WTC11 (cell line): ENCODE data around the gene GRAP2. TPM values are rescaled to one million over a fixed set of nuclear protein-coding genes. Genes with fewer than 3 reads are reported as not detected.

Experiments
- ATAC-seq: fragments of 200-7000 bp; cut with Tn5 transposase; 2 replicates; pipeline ENCODE4 v1.10.0; 2021; ENCODE audit warnings: mild to moderate bottlenecking, moderate library complexity
- CTCF ChIA-PET: fragments of 300-600 bp; sonication (Branson Sonifier 250); formaldehyde crosslinking; loops from one replicate; lab custom pipeline; 2021; ENCODE audit warnings: antibody characterized with exemption; lab: Charles Lee
- POLR2A ChIA-PET: fragments of 350-600 bp; sonication (Branson Sonifier 250); formaldehyde crosslinking; loops from one replicate; lab custom pipeline; 2021; ENCODE audit warnings: antibody characterized with exemption; lab: Charles Lee
- DNase-seq: peaks from one replicate; pipeline ENCODE4 v3.0.0; 2021; ENCODE audit warnings: low spot score
- H3K27ac Mint-ChIP-seq: 2 replicates; pipeline ENCODE4 v1.8.0; 2021; ENCODE audit warnings: mixed read lengths
- H3K27me3 Mint-ChIP-seq: 2 replicates; pipeline ENCODE4 v1.8.0; 2021; ENCODE audit warnings: low read depth, mild to moderate bottlenecking, moderate library complexity, mixed read lengths
- H3K36me3 Mint-ChIP-seq: 2 replicates; pipeline ENCODE4 v1.8.0; 2021; ENCODE audit warnings: mixed read lengths
- H3K4me1 Mint-ChIP-seq: 2 replicates; pipeline ENCODE4 v1.8.0; 2022; ENCODE audit warnings: mixed read lengths
- H3K4me3 Mint-ChIP-seq: 2 replicates; pipeline ENCODE4 v1.8.0; 2021; ENCODE audit warnings: mild to moderate bottlenecking, moderate library complexity, mixed read lengths
- H3K9me3 Mint-ChIP-seq: 2 replicates; pipeline ENCODE4 v1.8.0; 2021; ENCODE audit warnings: mixed read lengths
- CREB1 ChIP-seq: sonication (generic); formaldehyde crosslinking; IDR thresholded peaks from 2 replicates; pipeline ENCODE4 v1.8.0; 2023; ENCODE audit warnings: mild to moderate bottlenecking, missing genetic modification reagents
- ESRRA ChIP-seq: sonication (generic); formaldehyde crosslinking; IDR thresholded peaks from 2 replicates; pipeline ENCODE4 v1.8.1; 2022; ENCODE audit warnings: mild to moderate bottlenecking, missing genetic modification reagents, borderline replicate concordance
- ETV6 ChIP-seq: sonication (generic); formaldehyde crosslinking; IDR thresholded peaks from 2 replicates; pipeline ENCODE4 v1.8.1; 2022; ENCODE audit warnings: mild to moderate bottlenecking, missing genetic modification reagents
- FOXK1 ChIP-seq: sonication (generic); formaldehyde crosslinking; IDR thresholded peaks from 2 replicates; pipeline ENCODE4 v1.8.0; 2022; ENCODE audit warnings: mild to moderate bottlenecking, moderate library complexity, missing genetic modification reagents
- FOXP1 ChIP-seq: sonication (generic); formaldehyde crosslinking; IDR thresholded peaks from 2 replicates; pipeline ENCODE4 v1.8.0; 2022; ENCODE audit warnings: missing genetic modification reagents, mild to moderate bottlenecking, moderate library complexity, borderline replicate concordance
- JAZF1 ChIP-seq: fragments of 250-450 bp; sonication (Bioruptor Pico); IDR thresholded peaks from 2 replicates; pipeline ENCODE4 v1.9.0; 2021; ENCODE audit warnings: moderate library complexity, mild to moderate bottlenecking, inconsistent platforms
- MYBL2 ChIP-seq: sonication (generic); formaldehyde crosslinking; IDR thresholded peaks from 2 replicates; pipeline ENCODE4 v1.8.1; 2023; ENCODE audit warnings: mild to moderate bottlenecking, moderate library complexity, missing genetic modification reagents
- NFATC4 ChIP-seq: fragments of 250-450 bp; sonication (Bioruptor Pico); IDR thresholded peaks from 2 replicates; pipeline ENCODE4 v1.9.0; 2021; ENCODE audit warnings: mild to moderate bottlenecking
- NFYB ChIP-seq: sonication (generic); formaldehyde crosslinking; conservative IDR thresholded peaks from 2 replicates; pipeline ENCODE4 v1.8.0; 2022; ENCODE audit warnings: low read depth, missing genetic modification reagents
- NR2C2 ChIP-seq: sonication (generic); formaldehyde crosslinking; IDR thresholded peaks from 2 replicates; pipeline ENCODE4 v1.8.0; 2022; ENCODE audit warnings: mild to moderate bottlenecking, missing genetic modification reagents
- NR3C1 ChIP-seq: sonication (generic); formaldehyde crosslinking; conservative IDR thresholded peaks from 2 replicates; pipeline ENCODE4 v1.8.1; 2023; ENCODE audit warnings: low read depth, mild to moderate bottlenecking, missing genetic modification reagents
- RELA ChIP-seq: sonication (generic); formaldehyde crosslinking; IDR thresholded peaks from 2 replicates; pipeline ENCODE4 v1.8.1; 2022; ENCODE audit warnings: missing genetic modification reagents, mild to moderate bottlenecking, borderline replicate concordance
- ZNF121 ChIP-seq: sonication (generic); formaldehyde crosslinking; IDR thresholded peaks from 2 replicates; pipeline ENCODE4 v1.8.0; 2023; ENCODE audit warnings: missing genetic modification reagents
- ZNF138 ChIP-seq: sonication (generic); formaldehyde crosslinking; conservative IDR thresholded peaks from 2 replicates; pipeline ENCODE4 v1.8.1; 2022; ENCODE audit warnings: mild to moderate bottlenecking, moderate library complexity, missing genetic modification reagents
- ZNF263 ChIP-seq: sonication (generic); formaldehyde crosslinking; IDR thresholded peaks from 2 replicates; pipeline ENCODE4 v1.8.1; 2022; ENCODE audit warnings: low read depth, mild to moderate bottlenecking, moderate library complexity, missing genetic modification reagents
- total RNA-seq: library from RNA; stranded (reverse); gene quantifications from 3 replicates; pipeline ENCODE4 v1.2.3, GENCODE V29; 2021
- TF ChIP-seq, protein P1 (sequence below): sonication (generic); formaldehyde crosslinking; conservative IDR thresholded peaks from 2 replicates; pipeline ENCODE4 v1.8.1; 2022; ENCODE audit warnings: mild to moderate bottlenecking, missing genetic modification reagents
- TF ChIP-seq, protein P2 (sequence below): sonication (generic); formaldehyde crosslinking; IDR thresholded peaks from 2 replicates; pipeline ENCODE4 v1.8.1; 2023; ENCODE audit warnings: mild to moderate bottlenecking, missing genetic modification reagents
- TF ChIP-seq, protein P3 (sequence below): sonication (generic); formaldehyde crosslinking; IDR thresholded peaks from 2 replicates; pipeline ENCODE4 v1.8.1; 2023; ENCODE audit warnings: mild to moderate bottlenecking, missing genetic modification reagents
- TF ChIP-seq, protein P4 (sequence below): fragments of 250-450 bp; sonication (Bioruptor Pico); IDR thresholded peaks from 2 replicates; pipeline ENCODE4 v1.9.0; 2021; ENCODE audit warnings: mild to moderate bottlenecking

The GRAP2 gene
- total RNA-seq, 1 experiment from 2014 or later, result 0.33 TPM

DNA sequence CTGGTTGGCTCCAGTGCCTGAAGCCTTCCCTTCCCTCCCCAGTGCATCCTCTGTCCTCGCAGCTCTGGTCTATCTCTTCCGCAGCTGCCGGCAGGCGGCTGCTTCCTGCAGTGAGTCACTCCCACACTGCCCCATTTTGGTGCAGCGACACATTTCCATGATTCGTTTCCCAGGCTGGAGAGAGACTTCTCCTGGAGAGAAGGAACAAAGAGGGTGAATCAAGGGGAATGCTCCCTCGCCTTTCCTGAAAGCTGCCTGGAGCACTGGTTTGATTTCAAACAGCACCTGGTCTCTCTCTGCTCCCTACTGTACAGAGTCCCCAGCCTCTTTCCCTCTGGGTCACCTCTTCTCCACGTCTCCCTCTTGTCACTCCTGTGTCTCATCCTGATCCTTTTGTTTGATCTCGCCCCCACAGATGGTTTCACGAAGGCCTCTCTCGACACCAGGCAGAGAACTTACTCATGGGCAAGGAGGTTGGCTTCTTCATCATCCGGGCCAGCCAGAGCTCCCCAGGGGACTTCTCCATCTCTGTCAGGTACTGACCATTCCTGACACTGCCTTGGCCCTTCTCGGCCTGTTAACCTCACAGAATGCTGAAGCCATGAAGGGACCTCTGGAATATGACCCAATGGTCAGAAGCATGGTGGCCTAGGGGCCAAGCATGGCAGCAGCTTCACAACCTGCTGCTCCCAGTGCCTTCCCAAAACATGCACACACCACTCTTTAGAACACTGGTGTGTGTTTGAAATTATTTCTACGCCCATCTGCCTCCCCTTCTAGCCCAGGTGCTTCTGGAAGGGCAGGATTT is 59.0 kb downstream of the GRAP2 start, which contains the start of gene TMA7B:
Gene TMA7B (plus strand): TSS at position 758 of the 808 bp plus-strand sequence. CDS start 3,978 bp downstream, outside the sequence.
- peaks cover 38% of the 10 kb centered on the region for H3K4me1 Mint-ChIP-seq
- peaks cover 5% of the 10 kb centered on the region; the same call in 1 of the 2 replicates for H3K9me3 Mint-ChIP-seq
- TF ChIP-seq ETV6 (CRISPR knock-in tag) (no peak), CREB1 (CRISPR knock-in tag) (no peak), ZNF138 (CRISPR knock-in tag) (0 out of 2 replicates have a peak, but pooled peaks have one; percentile 51)
- TF ChIP-seq, all 79 proteins: peak for 1
- POLR2A ChIA-PET, result interaction anchor here (0.6 to 0.8 kb wide), 2 partner anchors 12 to 113 kb away, joined by 3 to 13 read pairs; no protein-coding TSS in a partner anchor
- ATAC-seq, result peak; percentile 96
- no peaks in the 10 kb centered on the region for H3K36me3 Mint-ChIP-seq
- CTCF ChIA-PET, result interaction anchor here (1.0 to 1.7 kb wide), 5 partner anchors 18 to 77 kb away, joined by 3 to 8 read pairs (median 5); no protein-coding TSS in a partner anchor
- H3K4me3 Mint-ChIP-seq, result no peak within 1 kb of the TSS
- peak within 1 kb of the TSS; percentile 37; the same call in 1 of the 2 replicates for H3K27ac Mint-ChIP-seq
- H3K27me3 Mint-ChIP-seq, result peaks cover 11% of the 10 kb centered on the region
- DNase-seq, result peak; percentile 31

DNA sequence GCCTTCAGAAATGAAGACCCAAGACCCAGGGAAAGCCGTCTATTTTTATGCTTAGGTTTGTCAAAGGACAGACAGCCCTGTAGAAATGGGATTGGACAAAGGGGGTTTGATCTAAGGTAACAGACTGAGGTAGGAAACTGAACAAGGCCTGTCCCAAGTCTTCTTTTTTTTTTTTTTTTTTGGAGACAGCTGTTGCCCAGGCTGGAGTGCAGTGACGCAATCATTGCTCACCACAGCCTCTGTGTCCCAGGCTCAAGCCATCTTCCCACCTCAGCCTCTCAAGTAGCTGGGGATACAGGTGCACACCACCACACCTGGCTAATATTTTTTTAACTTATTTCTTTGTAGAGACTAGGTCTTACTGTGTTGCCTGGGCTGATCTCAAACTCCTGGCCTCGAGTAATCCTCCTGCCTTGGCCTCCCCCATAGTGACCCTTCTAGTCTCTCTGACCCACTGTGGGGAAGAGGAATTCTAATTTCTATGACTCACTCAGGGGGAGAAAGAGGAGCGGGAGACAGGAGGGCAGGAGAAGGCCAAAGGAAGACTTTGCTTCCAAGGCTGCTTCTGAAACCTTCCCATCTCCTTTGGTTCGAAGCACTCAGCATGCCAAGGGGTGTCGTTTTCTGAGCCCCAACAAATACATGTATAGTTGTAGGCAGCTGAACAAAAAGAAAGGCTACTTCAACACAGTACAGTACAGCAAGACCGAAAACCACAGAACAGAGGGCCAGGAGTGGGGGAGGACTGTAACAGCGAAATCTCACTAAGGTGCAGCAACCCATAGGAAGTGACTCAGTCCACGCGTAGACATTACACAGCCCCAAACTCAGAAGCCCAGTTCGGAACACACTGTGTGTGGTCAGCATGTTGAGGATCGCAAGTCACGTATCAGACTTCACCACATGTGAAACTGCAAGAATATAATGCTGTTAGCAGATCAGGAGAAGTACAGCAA is 60.2 kb downstream of the GRAP2 start:
- no peak for ATAC-seq
- ChIA-PET CTCF (interaction anchor here (0.7 to 1.7 kb wide), 4 partner anchors 28 to 66 kb away, joined by 3 to 7 read pairs (median 3); no protein-coding TSS in a partner anchor), POLR2A (no interaction called here)
- no peak overlapping the region for H3K4me3 Mint-ChIP-seq
- H3K27me3 Mint-ChIP-seq, result peaks cover 11% of the 10 kb centered on the region
- no peaks in the 10 kb centered on the region for H3K36me3 Mint-ChIP-seq
- DNase-seq, result no peak
- H3K9me3 Mint-ChIP-seq, result peaks cover 5% of the 10 kb centered on the region; the same call in 1 of the 2 replicates
- TF ChIP-seq, protein P1, sequence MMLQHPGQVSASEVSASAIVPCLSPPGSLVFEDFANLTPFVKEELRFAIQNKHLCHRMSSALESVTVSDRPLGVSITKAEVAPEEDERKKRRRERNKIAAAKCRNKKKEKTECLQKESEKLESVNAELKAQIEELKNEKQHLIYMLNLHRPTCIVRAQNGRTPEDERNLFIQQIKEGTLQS, result no peak
- TF ChIP-seq ZNF263 (CRISPR knock-in tag) (no peak), JAZF1 (CRISPR knock-in tag) (no peak), ZNF121 (CRISPR knock-in tag) (no peak)
- H3K4me1 Mint-ChIP-seq, result peaks cover 31% of the 10 kb centered on the region
- no peak overlapping the region for H3K27ac Mint-ChIP-seq

DNA sequence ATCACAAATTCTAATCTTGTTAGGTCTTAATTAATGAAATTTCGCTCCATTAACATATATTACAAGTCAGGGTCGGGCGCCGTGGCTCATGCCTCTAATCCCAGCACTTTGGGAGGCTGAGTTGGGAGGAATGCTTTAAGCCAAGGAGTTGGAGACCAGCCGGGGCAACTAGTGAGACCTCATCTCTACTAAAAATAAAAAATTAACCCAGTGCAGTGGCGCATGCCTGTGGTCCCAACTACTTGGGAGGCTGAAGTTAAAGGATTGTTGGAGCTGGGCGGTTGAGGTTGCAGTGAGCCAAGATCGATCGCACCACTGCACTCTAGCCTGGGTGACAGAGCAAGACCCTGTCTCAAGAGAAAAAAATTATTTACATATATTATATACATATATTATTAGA is 61.2 kb downstream of the GRAP2 start:
- DNase-seq (no peak), ATAC-seq (no peak)
- H3K27ac Mint-ChIP-seq, result no peak overlapping the region
- H3K27me3 Mint-ChIP-seq, result peaks cover 11% of the 10 kb centered on the region
- no peaks in the 10 kb centered on the region for H3K36me3 Mint-ChIP-seq
- POLR2A ChIA-PET, result interaction anchor here (0.6 kb wide), 1 partner anchor 72 kb away, joined by 3 read pairs; no protein-coding TSS in a partner anchor
- no peak overlapping the region for H3K4me3 Mint-ChIP-seq
- peaks cover 5% of the 10 kb centered on the region; the same call in 1 of the 2 replicates for H3K9me3 Mint-ChIP-seq
- TF ChIP-seq, protein P2, sequence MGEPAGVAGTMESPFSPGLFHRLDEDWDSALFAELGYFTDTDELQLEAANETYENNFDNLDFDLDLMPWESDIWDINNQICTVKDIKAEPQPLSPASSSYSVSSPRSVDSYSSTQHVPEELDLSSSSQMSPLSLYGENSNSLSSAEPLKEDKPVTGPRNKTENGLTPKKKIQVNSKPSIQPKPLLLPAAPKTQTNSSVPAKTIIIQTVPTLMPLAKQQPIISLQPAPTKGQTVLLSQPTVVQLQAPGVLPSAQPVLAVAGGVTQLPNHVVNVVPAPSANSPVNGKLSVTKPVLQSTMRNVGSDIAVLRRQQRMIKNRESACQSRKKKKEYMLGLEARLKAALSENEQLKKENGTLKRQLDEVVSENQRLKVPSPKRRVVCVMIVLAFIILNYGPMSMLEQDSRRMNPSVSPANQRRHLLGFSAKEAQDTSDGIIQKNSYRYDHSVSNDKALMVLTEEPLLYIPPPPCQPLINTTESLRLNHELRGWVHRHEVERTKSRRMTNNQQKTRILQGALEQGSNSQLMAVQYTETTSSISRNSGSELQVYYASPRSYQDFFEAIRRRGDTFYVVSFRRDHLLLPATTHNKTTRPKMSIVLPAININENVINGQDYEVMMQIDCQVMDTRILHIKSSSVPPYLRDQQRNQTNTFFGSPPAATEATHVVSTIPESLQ, result no peak
- no peak for TF ChIP-seq NR2C2 (CRISPR knock-in tag)
- no peak for TF ChIP-seq MYBL2 (CRISPR knock-in tag)
- TF ChIP-seq, protein P3, sequence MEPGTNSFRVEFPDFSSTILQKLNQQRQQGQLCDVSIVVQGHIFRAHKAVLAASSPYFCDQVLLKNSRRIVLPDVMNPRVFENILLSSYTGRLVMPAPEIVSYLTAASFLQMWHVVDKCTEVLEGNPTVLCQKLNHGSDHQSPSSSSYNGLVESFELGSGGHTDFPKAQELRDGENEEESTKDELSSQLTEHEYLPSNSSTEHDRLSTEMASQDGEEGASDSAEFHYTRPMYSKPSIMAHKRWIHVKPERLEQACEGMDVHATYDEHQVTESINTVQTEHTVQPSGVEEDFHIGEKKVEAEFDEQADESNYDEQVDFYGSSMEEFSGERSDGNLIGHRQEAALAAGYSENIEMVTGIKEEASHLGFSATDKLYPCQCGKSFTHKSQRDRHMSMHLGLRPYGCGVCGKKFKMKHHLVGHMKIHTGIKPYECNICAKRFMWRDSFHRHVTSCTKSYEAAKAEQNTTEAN (CRISPR knock-in tag), result no peak
- TF ChIP-seq ESRRA (CRISPR knock-in tag), result no peak
- TF ChIP-seq FOXP1, result no peak
- TF ChIP-seq, protein P4, sequence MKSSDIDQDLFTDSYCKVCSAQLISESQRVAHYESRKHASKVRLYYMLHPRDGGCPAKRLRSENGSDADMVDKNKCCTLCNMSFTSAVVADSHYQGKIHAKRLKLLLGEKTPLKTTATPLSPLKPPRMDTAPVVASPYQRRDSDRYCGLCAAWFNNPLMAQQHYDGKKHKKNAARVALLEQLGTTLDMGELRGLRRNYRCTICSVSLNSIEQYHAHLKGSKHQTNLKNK (CRISPR knock-in tag), result no peak
- TF ChIP-seq NFYB, result no peak
- TF ChIP-seq RELA (CRISPR knock-in tag), result no peak
- no peak for TF ChIP-seq NR3C1 (CRISPR knock-in tag)
- TF ChIP-seq FOXK1 (CRISPR knock-in tag), result no peak
- no peak for TF ChIP-seq NFATC4 (CRISPR knock-in tag)
- peaks cover 28% of the 10 kb centered on the region for H3K4me1 Mint-ChIP-seq
- CTCF ChIA-PET, result interaction anchor here (1.2 to 1.4 kb wide), 3 partner anchors 19 to 47 kb away, joined by 3 read pairs; no protein-coding TSS in a partner anchor
